CD4-positive, alpha-beta T cell (primary cell): Measurements from ENCODE around the gene KIF3B. TPM values are rescaled to one million over a fixed set of nuclear protein-coding genes. Genes with fewer than 3 reads are reported as not detected.
"Not testable (repeated sequence)": the region's sequence is repeated elsewhere in the genome, so short reads cannot be mapped to it uniquely, and the experiment has no call there.

Source experiments
- ATAC-seq: fragments of 200-7000 bp; cut with Tn5 transposase; one replicate; pipeline ENCODE4 v1.10.0; 2022; ENCODE audit warnings: mild to moderate bottlenecking; ENCODE audit not compliant: poor library complexity
- CTCF ChIA-PET: fragments of 350-600 bp; sonication (Branson Sonifier 250); formaldehyde crosslinking; loops from one replicate; lab custom pipeline; 2021; ENCODE audit warnings: antibody characterized with exemption, inconsistent platforms; lab: Charles Lee
- POLR2A ChIA-PET: fragments of 350-600 bp; sonication (Branson Sonifier 250); formaldehyde crosslinking; loops from one replicate; lab custom pipeline; 2021; ENCODE audit warnings: antibody characterized with exemption, inconsistent platforms; lab: Charles Lee
- DNase-seq, 14 experiments: peaks; one replicate each; pipeline ENCODE4 v3.0.0-alpha.2; 2013 to 2020; ENCODE audit warnings: mixed read lengths in 2 of 14
- H3K27ac ChIP-seq, 2 donors: one replicate each; pipeline versions ENCODE4 v1.5.1 to v1.7.0; 2013; ENCODE audit warnings: low read length in 2 of 2, low read depth in 1 of 2, mild to moderate bottlenecking in 1 of 2
- H3K27me3 ChIP-seq, 2 experiments: 1 replicate in 1 of 2; 2 replicates in 1 of 2; pipeline versions ENCODE4 v1.6.1 to v1.7.0; 2013; ENCODE audit warnings: low read length in 2 of 2, control low read depth in 1 of 2, mild to moderate bottlenecking in 1 of 2, moderate library complexity in 1 of 2; ENCODE audit not compliant: insufficient read depth in 2 of 2, control insufficient read depth in 1 of 2
- H3K36me3 ChIP-seq: one replicate; pipeline ENCODE4 v1.6.1; 2013; ENCODE audit warnings: low read length, control low read depth; ENCODE audit not compliant: insufficient read depth
- H3K4me1 ChIP-seq: one replicate; pipeline ENCODE4 v1.6.1; 2013; ENCODE audit warnings: low read length, control low read depth; ENCODE audit not compliant: insufficient read depth
- H3K4me3 ChIP-seq: one replicate; pipeline ENCODE4 v1.5.1; 2013; ENCODE audit warnings: mild to moderate bottlenecking, low read length, moderate library complexity
- H3K9me3 ChIP-seq, 2 experiments: 1 replicate in 1 of 2; 2 replicates in 1 of 2; pipeline versions ENCODE4 v1.6.1 to v1.7.0; 2013; ENCODE audit warnings: low read length in 2 of 2, mild to moderate bottlenecking in 2 of 2, control low read depth in 1 of 2, moderate library complexity in 1 of 2; ENCODE audit not compliant: control insufficient read depth in 1 of 2, insufficient read depth in 1 of 2
- H3K27ac Mint-ChIP-seq: one replicate; pipeline ENCODE4 v1.8.0; 2020; ENCODE audit warnings: mixed read lengths
- H3K27me3 Mint-ChIP-seq: one replicate; pipeline ENCODE4 v1.8.0; 2021; ENCODE audit warnings: mixed read lengths
- H3K36me3 Mint-ChIP-seq: one replicate; pipeline ENCODE4 v1.8.0; 2021; ENCODE audit warnings: low read depth, mixed read lengths
- H3K4me1 Mint-ChIP-seq: one replicate; pipeline ENCODE4 v1.8.0; 2021; ENCODE audit warnings: low read depth, mixed read lengths
- H3K4me3 Mint-ChIP-seq: one replicate; pipeline ENCODE4 v1.8.0; 2020; ENCODE audit warnings: mild to moderate bottlenecking, mixed read lengths
- H3K9me3 Mint-ChIP-seq: one replicate; pipeline ENCODE4 v1.8.0; 2020; ENCODE audit warnings: mixed read lengths
- CTCF ChIP-seq: fragments of 200-600 bp; IDR thresholded peaks from one replicate; pipeline ENCODE4 v1.8.0; 2022; ENCODE audit warnings: antibody characterized with exemption, mild to moderate bottlenecking
- intact Hi-C, 2 experiments: fragments of 100-400 bp; cut with DNase I in 1 of 2; cut with micrococcal nuclease in 1 of 2; formaldehyde crosslinking; loops; one replicate each; pipeline versions ENCODE4 v1.15.1 to v1.9.0; 2023 to 2025; cut with DNase I, micrococcal nuclease
- total RNA-seq, 174 experiments: library from RNA in 2 of 174; stranded (reverse) in 2 of 174; gene quantifications; one replicate each; pipeline ENCODE4 v1.2.3 and lab custom pipeline; 2021 to 2026

KIF3B gene
- total RNA-seq, 2 experiments from 2014 or later = 7.3 TPM

GRCh38 chr20:32355417-32355841 is 78.0 kb downstream of the KIF3B start:
- no peaks in the 10 kb centered on the region for H3K9me3 ChIP-seq
- DNase-seq = no peak
- Mint-ChIP-seq H3K27me3 (no peaks in the 10 kb centered on the region), H3K9me3 (no peaks in the 10 kb centered on the region), H3K27ac (peak overlapping the region; percentile 22), H3K4me1 (peaks cover 26% of the 10 kb centered on the region), H3K4me3 (no peak overlapping the region), H3K36me3 (peaks cover 21% of the 10 kb centered on the region)
- no peaks in the 10 kb centered on the region for H3K36me3 ChIP-seq
- no peak for ATAC-seq
- POLR2A ChIA-PET = no interaction called here
- no peaks in the 10 kb centered on the region for H3K27me3 ChIP-seq
- intact Hi-C loops = loop anchor here (5.0 to 10.0 kb wide), 3 partner anchors 71 to 478 kb away; no protein-coding TSS in a partner anchor
- CTCF ChIA-PET = interaction anchor here (1.2 kb wide), 1 partner anchor 146 kb away, joined by 3 read pairs; no protein-coding TSS in a partner anchor
- H3K4me1 ChIP-seq = peaks cover 19% of the 10 kb centered on the region
- no peak overlapping the region for H3K4me3 ChIP-seq
- H3K27ac ChIP-seq = no peak overlapping the region
- TF ChIP-seq CTCF = no peak

GRCh38 chr20:32355907-32356621 is 78.6 kb downstream of the KIF3B start:
- H3K27me3 ChIP-seq, POLR2A ChIA-PET, H3K36me3 ChIP-seq, H3K27me3 Mint-ChIP-seq, ATAC-seq, DNase-seq, H3K27ac Mint-ChIP-seq, H3K27ac ChIP-seq, H3K4me3 ChIP-seq, H3K9me3 Mint-ChIP-seq, H3K9me3 ChIP-seq: not testable (repeated sequence)
- H3K4me1 ChIP-seq = peaks cover 23% of the 10 kb centered on the region
- Mint-ChIP-seq H3K4me3 (peak overlapping the region; percentile 96), H3K4me1 (peaks cover 32% of the 10 kb centered on the region), H3K36me3 (peaks cover 21% of the 10 kb centered on the region)
- intact Hi-C loops = loop anchor here (2.0 to 10.0 kb wide), 4 partner anchors 71 to 479 kb away; no protein-coding TSS in a partner anchor
- CTCF ChIA-PET = interaction anchor here (1.2 kb wide), 1 partner anchor 146 kb away, joined by 3 read pairs; no protein-coding TSS in a partner anchor

GRCh38 chr20:32356622-32357374 is 79.3 kb downstream of the KIF3B start:
- Histone ChIP-seq H3K4me1 (peaks cover 30% of the 10 kb centered on the region), H3K27me3 (no peaks in the 10 kb centered on the region), H3K36me3 (no peaks in the 10 kb centered on the region), H3K4me3 (peak overlapping the region; percentile 95), H3K27ac (no peak overlapping the region), H3K9me3 (no peaks in the 10 kb centered on the region)
- TF ChIP-seq CTCF = no peak
- Mint-ChIP-seq H3K36me3 (peaks cover 21% of the 10 kb centered on the region), H3K9me3 (no peaks in the 10 kb centered on the region), H3K4me3 (peak overlapping the region; percentile 96), H3K4me1 (peaks cover 38% of the 10 kb centered on the region), H3K27me3 (no peaks in the 10 kb centered on the region), H3K27ac (peak overlapping the region; percentile 99)
- ChIA-PET POLR2A (interaction anchor here (0.7 to 1.6 kb wide), 3 partner anchors 51 to 128 kb away, joined by 3 to 11 read pairs (median 4); no protein-coding TSS in a partner anchor), CTCF (no interaction called here)
- ATAC-seq = no peak
- DNase-seq = no peak
- intact Hi-C loops = loop anchor here (2.0 to 10.0 kb wide), 4 partner anchors 72 to 479 kb away; no protein-coding TSS in a partner anchor
